DND-41 (cell line): Measurements from ENCODE around the gene MALT1.

Source experiments
- EZH2 ChIP-seq: IDR thresholded peaks from 3 replicates; pipeline ENCODE4 v1.6.1; 2012; ENCODE audit warnings: borderline replicate concordance, low read depth, mild to moderate bottlenecking, moderate library complexity, low read length, inconsistent platforms; ENCODE audit not compliant: severe bottlenecking
- TF ChIP-seq, protein P1 (sequence below): IDR thresholded peaks from 2 replicates; pipeline ENCODE4 v1.5.1; 2012; ENCODE audit warnings: borderline replicate concordance, low read length, moderate library complexity, mild to moderate bottlenecking; ENCODE audit not compliant: poor library complexity, severe bottlenecking; ENCODE audit errors: extremely low read depth

DNA sequence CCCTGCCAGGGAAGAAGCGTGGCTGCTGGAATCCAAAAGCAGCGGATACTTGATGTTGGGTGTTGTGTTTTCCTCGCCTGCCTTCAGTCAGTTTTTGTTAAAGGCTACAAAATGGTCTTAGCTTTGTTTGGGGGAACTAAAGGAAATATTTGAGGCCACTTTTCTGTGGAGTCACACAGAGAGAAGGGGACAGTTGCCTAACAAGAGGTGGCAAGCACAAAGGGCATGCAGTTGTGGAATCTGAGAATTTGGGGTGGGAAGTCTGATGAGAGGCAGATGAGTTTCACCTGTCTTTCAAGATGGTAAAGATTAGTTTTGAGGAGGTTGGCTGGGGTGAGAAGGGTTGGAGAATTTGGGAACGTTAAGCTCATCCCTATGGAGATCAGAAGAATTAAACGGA is 2.9 kb downstream of the MALT1 start:
- TF ChIP-seq, protein P1, sequence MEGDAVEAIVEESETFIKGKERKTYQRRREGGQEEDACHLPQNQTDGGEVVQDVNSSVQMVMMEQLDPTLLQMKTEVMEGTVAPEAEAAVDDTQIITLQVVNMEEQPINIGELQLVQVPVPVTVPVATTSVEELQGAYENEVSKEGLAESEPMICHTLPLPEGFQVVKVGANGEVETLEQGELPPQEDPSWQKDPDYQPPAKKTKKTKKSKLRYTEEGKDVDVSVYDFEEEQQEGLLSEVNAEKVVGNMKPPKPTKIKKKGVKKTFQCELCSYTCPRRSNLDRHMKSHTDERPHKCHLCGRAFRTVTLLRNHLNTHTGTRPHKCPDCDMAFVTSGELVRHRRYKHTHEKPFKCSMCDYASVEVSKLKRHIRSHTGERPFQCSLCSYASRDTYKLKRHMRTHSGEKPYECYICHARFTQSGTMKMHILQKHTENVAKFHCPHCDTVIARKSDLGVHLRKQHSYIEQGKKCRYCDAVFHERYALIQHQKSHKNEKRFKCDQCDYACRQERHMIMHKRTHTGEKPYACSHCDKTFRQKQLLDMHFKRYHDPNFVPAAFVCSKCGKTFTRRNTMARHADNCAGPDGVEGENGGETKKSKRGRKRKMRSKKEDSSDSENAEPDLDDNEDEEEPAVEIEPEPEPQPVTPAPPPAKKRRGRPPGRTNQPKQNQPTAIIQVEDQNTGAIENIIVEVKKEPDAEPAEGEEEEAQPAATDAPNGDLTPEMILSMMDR, result no peak
- TF ChIP-seq EZH2, result no peak
